ENCODE measurements around the gene RASAL1.

DNA sequence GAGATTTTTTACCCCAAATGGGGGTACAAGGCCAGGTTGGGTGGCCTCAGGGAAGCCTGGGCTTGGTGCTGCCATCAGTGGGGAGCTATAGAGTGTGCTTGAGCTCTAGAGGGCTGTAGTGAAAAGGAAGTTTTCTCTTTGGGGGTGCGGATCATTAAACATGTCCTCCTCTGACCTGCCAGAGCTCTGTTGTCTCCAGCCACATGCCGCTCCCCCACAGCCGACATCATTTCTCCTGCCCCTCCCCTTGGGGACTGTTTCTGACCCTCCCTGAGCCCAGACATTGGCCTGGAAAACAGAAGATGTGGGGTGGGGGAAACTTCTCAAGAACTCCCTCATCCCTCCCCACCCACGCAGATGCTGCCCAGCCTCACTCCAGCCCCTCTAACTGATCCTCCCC lies 53.7 kb downstream of the RASAL1 start:
- TF ChIP-seq, protein P1, sequence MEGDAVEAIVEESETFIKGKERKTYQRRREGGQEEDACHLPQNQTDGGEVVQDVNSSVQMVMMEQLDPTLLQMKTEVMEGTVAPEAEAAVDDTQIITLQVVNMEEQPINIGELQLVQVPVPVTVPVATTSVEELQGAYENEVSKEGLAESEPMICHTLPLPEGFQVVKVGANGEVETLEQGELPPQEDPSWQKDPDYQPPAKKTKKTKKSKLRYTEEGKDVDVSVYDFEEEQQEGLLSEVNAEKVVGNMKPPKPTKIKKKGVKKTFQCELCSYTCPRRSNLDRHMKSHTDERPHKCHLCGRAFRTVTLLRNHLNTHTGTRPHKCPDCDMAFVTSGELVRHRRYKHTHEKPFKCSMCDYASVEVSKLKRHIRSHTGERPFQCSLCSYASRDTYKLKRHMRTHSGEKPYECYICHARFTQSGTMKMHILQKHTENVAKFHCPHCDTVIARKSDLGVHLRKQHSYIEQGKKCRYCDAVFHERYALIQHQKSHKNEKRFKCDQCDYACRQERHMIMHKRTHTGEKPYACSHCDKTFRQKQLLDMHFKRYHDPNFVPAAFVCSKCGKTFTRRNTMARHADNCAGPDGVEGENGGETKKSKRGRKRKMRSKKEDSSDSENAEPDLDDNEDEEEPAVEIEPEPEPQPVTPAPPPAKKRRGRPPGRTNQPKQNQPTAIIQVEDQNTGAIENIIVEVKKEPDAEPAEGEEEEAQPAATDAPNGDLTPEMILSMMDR (IDR thresholded peaks at IDR 0.05) = no peak
- TF ChIP-seq POLR2A (IDR thresholded peaks at IDR 0.05) (no peak), EP300 (IDR thresholded peaks at IDR 0.05) (no peak)
